Heart left ventricle (tissue), 16 donors: ENCODE results near the gene IRF2. TPM values are rescaled to one million over a fixed set of nuclear protein-coding genes. Genes with fewer than 3 reads are reported as not detected.

Source experiments
- ATAC-seq, 4 donors: fragments of 200-7000 bp; cut with Tn5 transposase; one replicate each; pipeline ENCODE4 v1.9.1; 2020 to 2022; ENCODE audit warnings: moderate library complexity in 4 of 4, mild to moderate bottlenecking in 3 of 4, moderate number of reproducible peaks in 1 of 4
- DNase-seq, 5 donors: peaks; one replicate each; pipeline ENCODE4 v3.0.0-alpha.2; 2020
- H3K27ac ChIP-seq, 12 donors: fragments of 200-600 bp; sonication (generic) in 4 of 12; one replicate each; pipeline versions ENCODE4 v1.5.0 to v1.8.0; 2016 to 2022; ENCODE audit warnings: mild to moderate bottlenecking in 2 of 12
- H3K27me3 ChIP-seq, 9 donors: fragments of 200-600 bp; sonication (generic) in 2 of 9; one replicate each; pipeline versions ENCODE4 v1.5.1 to v1.8.0; 2016 to 2022; ENCODE audit warnings: mild to moderate bottlenecking in 3 of 9
- H3K36me3 ChIP-seq, 9 donors: fragments of 200-600 bp; sonication (generic) in 2 of 9; one replicate each; pipeline versions ENCODE4 v1.5.0 to v1.8.0; 2018 to 2022; ENCODE audit warnings: mild to moderate bottlenecking in 2 of 9
- H3K4me1 ChIP-seq, 12 donors: fragments of 200-600 bp; sonication (generic) in 4 of 12; one replicate each; pipeline versions ENCODE4 v1.5.0 to v1.8.0; 2016 to 2022; ENCODE audit warnings: mild to moderate bottlenecking in 3 of 12
- H3K4me3 ChIP-seq, 12 donors: fragments of 200-600 bp; sonication (generic) in 4 of 12; one replicate each; pipeline versions ENCODE4 v1.5.0 to v1.8.0; 2017 to 2022; ENCODE audit warnings: mild to moderate bottlenecking in 9 of 12, moderate library complexity in 4 of 12
- H3K9me3 ChIP-seq, 12 donors: fragments of 200-600 bp; sonication (generic) in 4 of 12; one replicate each; pipeline versions ENCODE4 v1.5.0 to v1.8.0; 2016 to 2022; ENCODE audit warnings: mild to moderate bottlenecking in 1 of 12
- CTCF ChIP-seq, 12 donors: fragments of 200-600 bp; sonication (generic) in 4 of 12; IDR thresholded peaks; one replicate each; pipeline versions ENCODE4 v1.5.0 to v1.8.0; 2018 to 2022; ENCODE audit warnings: antibody characterized with exemption in 12 of 12, mild to moderate bottlenecking in 5 of 12
- POLR2A ChIP-seq, 2 donors: fragments of 450-650 bp; IDR thresholded peaks; one replicate each; pipeline ENCODE4 v1.6.1; 2017; ENCODE audit warnings: antibody characterized with exemption in 2 of 2, mild to moderate bottlenecking in 2 of 2, moderate library complexity in 2 of 2
- WGBS, 4 donors: extraction: QIAGEN DNeasy Blood & Tissue Kit in 2 of 4; methylation state at CpG; one replicate each; pipeline versions ENCODE4 v1.1.5 to v1.1.7; 2013 to 2018; 5-methylcytosine and 5-hydroxymethylcytosine counted together
- intact Hi-C, 10 donors: fragments of 100-400 bp; cut with DNase I; formaldehyde crosslinking; loops; one replicate each; pipeline versions ENCODE4 v1.11.1 to v1.14.2; 2022
- polyA plus RNA-seq, 2 donors: library from polyadenylated mRNA; stranded (reverse); fragments of 200-250 nt; gene quantifications; one replicate each; pipeline ENCODE4 v1.2.3, GENCODE V29; 2013
- total RNA-seq, 9 donors: library from RNA; depleted of rRNA in 2 of 9; stranded (reverse); fragments of >200 nt in 2 of 9; fragmentation: NEBNext Ultra II Directional in 3 of 9; extraction: Animal tissue kit (Norgen Biotek cat#: 25700) in 3 of 9; gene quantifications; one replicate each; pipeline versions ENCODE4 v1.1.0 to v1.2.4, GENCODE V29; 2016 to 2023
- donor health status: ischemic (EF 13 %, LVEDD 7.1; RV severe dilation, severe dysfunction).
- donor health status: healthy with polysubstance abuse.
- donor health status: DM: no; HTN: yes; CAD: no.
- donor health status: DM: no; HTN: no; CAD: no.
- donor health status: ischemic (EF 25% LVEDD 6.9; RV normal size, moderate dysfunction).
- donor health status: ischemic (EF 25% LVEDD 5.7; RV mildly dilated, moderate dysfunction).
- donor health status: healthy.
- donor health status: DM: yes; HTN: yes; CAD: no.
- donor health status: ischemic (EF 35%, LVEDD 5.7; RV mildly dilated, moderate dysfunction).
- donor health status: nonischemic (EF 11% LVEDD 7.7; RV severe dilation, severe dysfunction).
- donor health status: DM: yes; HTN: yes; CAD: no.
- donor health status: PGD.
- donor health status: ischemic (EF 29% LVEDD 5.4; RV normal size, mild dysfunction).
- donor health status: nonischemic (EF 23%, LVEDD 6.1; RV moderate dilation, normal function).

The IRF2 gene
- total and polyA plus RNA-seq, 11 donors, result 11.5 to 47.2 (median 26.0) TPM

- peaks cover 14 to 89% (median 62%) of the 10 kb centered on the region in 12 donors for H3K4me1 ChIP-seq
- WGBS, 4 donors, result 65 to 75% (median 68%) methylated on average over 11 of the region's 11 CpGs
- intact Hi-C loops, result no loop called here
- peaks cover 0 to 22% (median 0%) of the 10 kb centered on the region in 9 donors for H3K36me3 ChIP-seq
- no peak overlapping the region for H3K4me3 ChIP-seq
- peak overlapping the region in 1 of 12 donors; percentile 3 for H3K27ac ChIP-seq
- H3K9me3 ChIP-seq, result no peaks in the 10 kb centered on the region
- no peak for TF ChIP-seq POLR2A (IDR thresholded peaks at IDR 0.05)
- no peak for TF ChIP-seq CTCF (IDR thresholded peaks at IDR 0.05)
- ATAC-seq (peak in 3 of 4 donors; percentile 30 to 53 (median 35)), DNase-seq (no peak)
- no peaks in the 10 kb centered on the region for H3K27me3 ChIP-seq
Measured at GRCh38 chr4:184457535-184458249, 16.7 kb downstream of the IRF2 start.

- Histone ChIP-seq H3K4me1 (peaks cover 15 to 94% (median 64%) of the 10 kb centered on the region in 12 donors), H3K36me3 (peaks cover 0 to 29% (median 4%) of the 10 kb centered on the region in 9 donors), H3K4me3 (no peak overlapping the region), H3K27ac (no peak overlapping the region), H3K9me3 (no peaks in the 10 kb centered on the region), H3K27me3 (no peaks in the 10 kb centered on the region)
- intact Hi-C loops, result no loop called here
- no peak for ATAC-seq
- WGBS, 4 donors, result 94 to 98% (median 96%) methylated on average over 23 to 26 of the region's 26 CpGs
- no peak for TF ChIP-seq CTCF (IDR thresholded peaks at IDR 0.05)
- no peak for TF ChIP-seq POLR2A (IDR thresholded peaks at IDR 0.05)
- no peak for DNase-seq
Measured at GRCh38 chr4:184456337-184456736, 18.0 kb downstream of the IRF2 start.

GRCh38 chr4:184455299-184455698 is 19.1 kb downstream of the IRF2 start:
- H3K4me3 ChIP-seq, result no peak overlapping the region
- no peaks in the 10 kb centered on the region for H3K9me3 ChIP-seq
- intact Hi-C loops, result no loop called here
- no peaks in the 10 kb centered on the region for H3K27me3 ChIP-seq
- 84 to 89% (median 87%) methylated on average over 7 of the region's 7 CpGs for WGBS, 4 donors
- peaks cover 22 to 95% (median 66%) of the 10 kb centered on the region in 12 donors for H3K4me1 ChIP-seq
- H3K27ac ChIP-seq, result no peak overlapping the region
- DNase-seq, result no peak
- peaks cover 0 to 29% (median 4%) of the 10 kb centered on the region in 9 donors for H3K36me3 ChIP-seq
- TF ChIP-seq CTCF (IDR thresholded peaks at IDR 0.05) (no peak), POLR2A (IDR thresholded peaks at IDR 0.05) (no peak)
- ATAC-seq, result no peak

- H3K36me3 ChIP-seq, result peaks cover 0 to 24% (median 4%) of the 10 kb centered on the region in 9 donors
- whole genome bisulfite sequencing, 4 donors, result 13 to 22% (median 16%) methylated on average over 10 of the region's 10 CpGs
- no peaks in the 10 kb centered on the region for H3K9me3 ChIP-seq
- ATAC-seq (peak in 3 of 4 donors; percentile 50 to 70 (median 55)), DNase-seq (peak in 1 of 5 donors; percentile 38)
- H3K4me1 ChIP-seq, result peaks cover 23 to 93% (median 73%) of the 10 kb centered on the region in 12 donors
- no peaks in the 10 kb centered on the region for H3K27me3 ChIP-seq
- peak overlapping the region in 6 of 12 donors; percentile 8 to 86 (median 36) for H3K27ac ChIP-seq
- intact Hi-C loops, result no loop called here
- H3K4me3 ChIP-seq, result peak overlapping the region in 1 of 12 donors; percentile 4
- TF ChIP-seq POLR2A (IDR thresholded peaks at IDR 0.05) (no peak), CTCF (IDR thresholded peaks at IDR 0.05) (no peak)
Measured at GRCh38 chr4:184453365-184454160, 20.8 kb downstream of the IRF2 start.
